Measurements from ENCODE around the gene SEMA4D.
A peak's percentile ranks its signal among the peaks of the same experiment; 100 is the strongest.
"Not testable (repeated sequence)": the region's sequence is repeated elsewhere in the genome, so short reads cannot be mapped to it uniquely, and the experiment has no call there.

Gene SEMA4D

GRCh38 chr9:89497257-89497963 is 503 bp downstream of the SEMA4D start:
- DNase-seq: peak; percentile 31

DNA sequence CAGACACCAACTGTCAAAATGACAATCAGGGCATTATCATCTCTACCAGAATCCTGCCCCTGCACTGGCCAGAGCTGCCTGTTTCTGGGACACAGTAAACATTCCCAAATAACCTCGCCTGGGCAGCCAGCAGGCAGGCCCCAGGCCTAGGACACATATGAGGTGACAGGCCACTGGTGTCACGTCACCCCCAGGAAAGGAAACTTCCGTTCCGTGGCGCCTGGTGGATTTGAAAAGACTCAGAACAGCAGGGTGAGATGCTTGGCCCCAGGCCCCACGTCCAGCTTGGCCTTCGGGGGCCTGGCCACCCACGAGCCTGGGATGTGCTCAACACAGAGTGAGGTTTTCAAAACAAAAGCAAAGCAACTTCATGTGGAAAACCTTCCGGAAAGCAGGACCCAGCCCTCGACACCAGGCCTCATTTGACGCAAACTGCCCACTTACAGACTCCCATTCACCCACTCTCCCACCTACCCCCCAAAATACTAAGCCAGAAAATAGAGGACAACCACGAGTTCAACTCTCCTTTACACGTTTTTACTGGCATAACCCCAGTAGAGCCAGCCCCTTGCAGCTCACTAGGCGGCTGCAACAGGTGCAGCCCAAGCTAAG is 1.2 kb downstream of the SEMA4D start:
- DNase-seq: no peak

DNA sequence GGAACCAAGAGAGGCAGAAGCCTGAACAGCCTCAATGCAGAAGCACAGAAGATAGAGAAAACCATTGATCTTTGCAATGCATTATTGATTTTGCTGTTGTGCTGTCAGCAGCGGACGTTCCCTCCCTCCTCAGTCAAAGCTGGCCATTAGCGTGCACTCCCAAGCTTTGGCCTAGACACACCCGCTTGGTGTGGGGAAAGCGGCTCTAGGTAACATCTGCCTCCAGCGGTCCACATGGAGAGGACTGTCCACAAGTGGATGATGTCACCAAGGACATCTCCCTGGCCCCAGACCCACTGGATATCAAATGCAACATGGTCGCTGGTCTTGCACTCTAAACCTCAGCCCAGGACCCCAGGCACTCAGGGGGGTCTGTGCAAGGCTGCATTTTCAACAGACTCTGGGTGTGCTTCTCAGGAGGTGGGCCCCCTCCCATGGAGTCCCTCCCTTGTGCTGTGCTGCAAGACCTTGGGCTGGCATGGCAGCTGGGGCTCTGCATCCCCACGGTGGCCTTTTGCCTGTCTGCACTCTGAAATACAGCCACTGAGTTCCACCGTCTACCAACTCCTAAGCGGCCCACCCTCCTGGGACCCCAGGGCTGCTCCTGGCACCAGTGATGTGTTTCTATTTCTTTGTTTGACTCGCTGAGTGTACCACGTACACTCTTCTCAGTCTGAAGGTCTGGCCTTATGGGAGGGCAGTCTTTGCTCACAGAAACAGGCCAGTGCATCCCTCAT is 1.9 kb downstream of the SEMA4D start:
- DNase-seq: peak; percentile 53

- peak; percentile 10 for DNase-seq
These were observed 3.7 kb downstream of the SEMA4D start for GRCh38 chr9:89494199-89494598.

DNA sequence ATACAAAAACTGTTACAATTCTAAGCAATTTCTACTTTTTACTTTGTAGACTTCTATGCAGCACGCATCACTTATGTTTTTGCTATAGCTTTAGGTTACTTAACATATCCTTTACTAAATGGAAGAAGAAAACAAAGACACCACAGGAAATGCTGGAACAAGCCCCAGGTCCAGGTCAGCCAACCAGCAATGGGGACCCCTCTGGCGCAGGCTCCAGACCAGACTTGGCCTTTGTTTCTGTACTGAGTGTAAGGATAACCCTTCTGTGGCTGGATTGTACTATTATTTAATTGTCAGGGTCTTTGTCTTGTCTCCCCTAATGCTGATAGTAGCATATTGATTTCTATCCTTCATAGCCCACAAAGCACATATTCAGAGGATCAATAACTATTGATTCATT is 4.2 kb downstream of the SEMA4D start:
- DNase-seq: no peak

DNA sequence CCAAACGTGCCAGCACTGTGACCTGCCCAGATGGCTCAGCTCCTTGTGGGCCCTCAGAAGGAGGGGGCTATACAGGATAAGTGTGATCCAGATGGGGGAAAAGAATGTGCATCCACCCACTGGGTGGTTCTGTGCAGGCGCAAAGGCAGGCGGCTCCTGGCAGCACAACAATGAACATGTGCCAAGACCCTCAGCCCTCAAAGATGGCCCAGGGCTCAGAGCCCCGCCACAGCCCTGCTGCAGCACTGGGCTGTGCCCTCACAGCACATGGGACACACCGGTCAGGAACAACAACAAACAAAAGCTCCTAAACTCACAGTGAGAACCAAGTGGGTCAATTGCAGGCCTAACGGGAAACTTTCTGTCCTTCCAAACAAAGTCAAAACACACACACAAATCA is 4.7 kb downstream of the SEMA4D start:
- no peak for DNase-seq

- no peak for DNase-seq
These were observed 5.3 kb downstream of the SEMA4D start for GRCh38 chr9:89492586-89492985.

- no peak for DNase-seq
These were observed 6.2 kb downstream of the SEMA4D start for GRCh38 chr9:89491694-89492093.

DNA sequence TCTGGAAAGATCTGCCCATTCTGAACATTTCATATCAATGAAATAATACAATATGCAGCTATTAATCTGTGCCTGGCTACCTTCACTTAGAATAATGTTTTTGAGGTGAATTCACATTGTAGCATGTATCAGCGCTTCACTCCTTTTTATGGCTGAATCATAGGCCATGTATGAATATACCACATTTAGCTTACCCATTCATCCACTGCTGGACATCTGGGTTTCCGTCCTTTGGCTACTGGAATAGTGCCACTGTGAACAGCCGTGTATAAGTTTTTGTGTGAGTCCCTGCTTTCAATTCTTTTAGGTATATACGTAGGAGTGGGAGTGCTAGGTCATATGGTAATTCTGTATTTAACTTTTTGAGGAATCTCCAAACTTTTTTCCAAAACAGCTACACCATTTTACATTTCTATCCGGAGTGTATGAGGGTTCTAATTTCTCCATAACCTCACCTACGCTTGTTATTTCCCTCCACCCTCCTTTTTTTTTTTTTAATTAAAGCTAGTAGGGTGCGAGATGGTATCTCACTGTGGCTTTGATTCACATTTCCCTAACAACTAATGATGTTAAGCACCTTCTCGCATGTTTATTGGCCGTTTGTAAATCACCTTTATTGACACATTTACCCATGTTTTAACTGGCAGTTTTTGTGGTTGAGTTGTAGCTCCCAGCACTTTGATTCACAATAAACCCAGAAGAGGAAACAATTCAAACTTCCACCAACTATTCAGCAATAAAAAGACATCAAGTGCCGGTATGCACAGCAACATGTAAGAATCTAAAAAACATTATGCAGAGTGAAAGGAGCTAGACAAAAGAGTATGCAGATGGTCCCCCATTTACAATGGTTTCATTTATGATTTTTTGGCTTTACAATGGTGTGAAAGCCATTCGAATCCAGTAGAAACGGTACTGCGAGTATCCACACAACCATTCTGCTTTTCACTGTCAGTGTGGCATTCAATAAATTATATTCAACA is 8.1 kb downstream of the SEMA4D start:
- no peak for DNase-seq

DNA sequence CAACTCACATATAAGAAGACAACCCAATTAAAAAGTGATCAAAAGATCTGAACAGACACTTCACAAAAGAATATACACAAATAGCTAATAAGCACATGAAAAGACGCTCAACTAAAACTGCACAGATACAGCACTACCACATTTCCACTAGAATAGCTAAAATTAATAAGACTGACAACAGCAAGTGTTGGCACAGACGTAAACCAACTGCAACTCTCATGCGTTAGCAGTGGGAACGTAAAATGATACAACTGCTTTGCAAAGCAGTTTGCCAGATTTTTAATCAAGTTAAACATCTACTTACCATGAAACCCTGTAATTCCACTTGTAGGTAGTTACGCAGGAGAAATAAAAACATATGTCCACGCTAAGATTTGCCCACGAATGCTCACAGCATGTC is 9.0 kb downstream of the SEMA4D start:
- DNase-seq: no peak

DNA sequence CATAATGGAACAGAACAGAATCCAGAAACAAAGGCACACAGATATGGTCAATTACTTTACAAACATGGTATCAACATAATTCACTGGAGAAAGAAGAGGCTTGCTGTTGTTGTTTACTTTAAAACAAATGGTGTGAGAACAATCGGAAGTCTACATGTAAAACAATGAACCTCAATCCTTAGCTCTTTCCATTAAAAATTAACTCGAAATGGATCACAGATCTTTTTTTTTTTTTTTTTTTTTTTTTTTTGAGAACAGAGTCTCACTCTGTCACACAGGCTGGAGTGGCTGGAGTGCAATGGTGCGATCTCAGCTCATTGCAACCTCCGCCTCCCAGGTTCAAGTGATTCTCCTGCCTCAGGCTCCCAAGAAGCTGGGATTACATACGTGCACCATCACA is 9.8 kb downstream of the SEMA4D start:
- no peak for DNase-seq

DNA sequence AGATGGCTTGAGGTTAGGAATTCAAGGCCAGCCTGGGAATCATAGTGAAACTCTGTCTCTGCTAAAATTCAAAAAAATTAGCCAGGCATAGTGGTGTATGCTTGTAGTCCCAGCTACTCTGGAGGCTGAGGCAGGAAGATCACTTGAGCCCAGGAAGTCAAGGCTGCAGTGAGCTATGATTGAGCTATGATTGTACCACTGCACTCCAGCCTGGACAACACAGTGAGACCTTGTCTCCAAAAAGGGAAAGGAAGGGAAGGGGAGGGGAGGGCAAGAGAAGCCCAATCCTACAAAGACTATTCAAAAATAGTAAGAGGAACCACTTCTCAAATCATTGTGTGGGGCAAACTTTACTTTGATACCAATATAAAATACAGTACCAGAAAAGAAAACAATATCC is 11.2 kb downstream of the SEMA4D start:
- no peak for DNase-seq

DNA sequence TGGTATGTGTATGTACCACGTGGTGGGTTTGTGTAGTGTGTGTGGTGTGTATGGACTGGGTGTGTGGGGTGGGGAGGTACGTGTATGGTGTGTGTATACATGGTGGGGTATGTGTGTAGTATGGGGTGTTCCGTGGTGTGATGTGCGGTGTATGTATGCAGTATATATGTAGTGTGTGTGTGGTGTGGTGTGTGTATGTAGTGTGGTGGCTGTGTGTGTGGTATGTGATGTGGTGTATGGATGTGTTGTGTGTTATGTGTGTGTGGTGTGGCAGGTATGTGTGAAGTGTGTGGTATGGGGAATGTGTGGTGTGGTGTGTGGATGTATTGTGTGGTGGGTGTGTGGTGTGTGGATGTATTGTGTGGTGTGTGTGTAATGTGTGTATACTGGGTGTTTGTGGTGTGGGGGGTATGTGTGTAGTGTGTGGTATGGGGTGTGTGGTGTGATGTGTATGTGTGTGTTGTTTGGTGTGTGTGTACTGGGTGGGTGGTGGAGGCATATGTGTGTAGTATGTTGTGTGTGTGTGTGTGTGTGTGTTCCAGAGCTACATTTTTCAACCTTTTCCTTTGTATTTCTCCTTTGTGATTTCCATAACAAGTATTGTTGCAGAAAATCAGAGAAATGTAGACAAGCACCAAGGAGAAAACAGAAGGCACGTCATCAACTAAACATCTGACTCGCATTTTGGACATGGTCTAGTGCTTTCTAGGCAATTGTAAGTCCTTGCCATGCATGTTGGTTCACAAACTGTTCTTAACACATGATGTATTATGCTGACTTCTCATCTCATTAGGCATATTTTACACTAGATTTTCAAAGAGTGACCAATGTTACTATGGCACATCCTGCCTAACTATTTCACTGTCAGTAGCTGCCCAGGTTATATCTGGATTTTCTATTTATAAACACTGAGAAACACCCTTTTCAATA is 13.2 kb downstream of the SEMA4D start:
- no peak for DNase-seq

DNA sequence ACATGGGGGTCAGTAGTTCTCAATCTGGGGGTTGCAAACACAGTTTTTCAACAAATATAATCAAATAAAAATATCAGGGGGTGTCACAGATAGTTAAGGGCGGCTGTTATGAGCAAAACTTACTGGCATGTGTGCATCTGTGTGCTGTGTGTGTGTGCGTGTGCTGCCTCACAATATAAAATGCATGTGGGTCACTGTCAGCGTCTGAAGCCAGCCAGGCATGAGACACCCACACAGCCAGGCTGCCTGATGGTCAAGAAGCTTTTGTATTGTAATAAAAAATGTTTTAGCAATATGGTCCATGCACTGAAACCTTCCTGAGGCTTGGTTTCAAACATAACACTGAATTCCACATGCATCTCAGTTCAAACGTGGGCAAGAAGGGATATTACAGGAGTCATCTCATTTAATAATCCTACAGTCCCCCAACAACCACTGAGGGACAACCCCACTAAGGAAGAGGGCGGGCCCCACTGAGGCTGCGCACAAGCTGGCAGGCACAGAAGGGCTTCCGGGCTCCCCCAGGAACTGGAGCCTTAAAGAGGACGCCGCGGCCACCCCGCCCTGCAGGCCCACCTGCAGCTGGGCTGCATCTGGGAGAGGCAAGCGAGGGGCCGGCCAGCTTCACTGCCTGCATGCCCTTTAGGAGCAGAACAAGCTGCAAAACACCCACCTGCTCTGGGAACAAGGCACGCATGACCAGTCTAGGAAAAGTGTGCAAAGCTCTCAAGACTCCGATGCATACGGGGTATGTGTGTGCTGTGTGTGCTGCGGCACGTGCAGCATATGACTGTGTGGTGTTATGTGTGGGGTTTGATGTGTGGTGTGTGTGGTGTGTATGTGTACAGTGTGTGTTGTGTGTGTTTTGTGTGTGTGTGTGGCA is 14.1 kb downstream of the SEMA4D start:
- no peak for DNase-seq

- DNase-seq: no peak
These were observed 15.0 kb downstream of the SEMA4D start for GRCh38 chr9:89482901-89483361.

GRCh38 chr9:89482056-89482851 is 15.7 kb downstream of the SEMA4D start:
- DNase-seq: no peak

GRCh38 chr9:89481538-89481915 is 16.4 kb downstream of the SEMA4D start:
- DNase-seq: no peak

- DNase-seq: no peak
These were observed 16.9 kb downstream of the SEMA4D start for GRCh38 chr9:89480825-89481537.

DNA sequence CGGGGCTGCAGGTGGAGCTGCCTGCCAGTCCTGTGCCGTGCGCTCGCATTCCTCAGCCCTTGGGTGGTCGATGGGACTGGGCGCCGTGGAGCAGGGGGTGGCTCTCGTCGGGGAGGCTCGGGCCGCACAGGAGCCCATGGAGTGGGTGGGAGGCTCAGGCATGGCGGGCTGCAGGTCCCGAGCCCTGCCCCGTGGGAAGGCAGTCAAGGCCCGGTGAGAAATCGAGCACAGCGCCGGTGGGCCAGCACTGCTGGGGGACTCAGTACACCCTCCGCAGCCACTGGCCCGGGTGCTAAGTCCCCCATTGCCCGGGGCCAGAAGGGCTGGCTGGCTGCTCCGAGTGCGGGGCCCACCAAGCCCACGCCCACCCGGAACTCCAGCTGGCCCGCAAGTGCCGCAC is 17.5 kb downstream of the SEMA4D start:
- not testable (repeated sequence) for DNase-seq

Data from NCI-H146 (cell line).